Breast epithelium (tissue), 4 donors: Measurements from ENCODE around the gene KRT85. TPM values are rescaled to one million over a fixed set of nuclear protein-coding genes. Genes with fewer than 3 reads are reported as not detected.

Source experiments
- DNase-seq, 2 donors: peaks; one replicate each; pipeline ENCODE4 v3.0.0-alpha.2; 2019; ENCODE audit warnings: low spot score in 2 of 2
- H3K27ac ChIP-seq, 2 donors: fragments of 200-600 bp; sonication (generic) in 1 of 2; one replicate each; pipeline ENCODE4 v1.5.1; 2016 to 2019; ENCODE audit warnings: mild to moderate bottlenecking in 1 of 2
- H3K27me3 ChIP-seq, 2 donors: fragments of 200-600 bp; sonication (generic) in 1 of 2; one replicate each; pipeline versions ENCODE4 v1.5.1 to v1.6.0; 2017 to 2019; ENCODE audit warnings: control low read depth in 1 of 2, mild to moderate bottlenecking in 1 of 2
- H3K36me3 ChIP-seq: fragments of 200-600 bp; one replicate; pipeline ENCODE4 v1.5.1; 2019
- H3K4me1 ChIP-seq, 2 donors: fragments of 200-600 bp; sonication (generic); one replicate each; pipeline ENCODE4 v1.5.1; 2016 to 2019; ENCODE audit warnings: control low read depth in 1 of 2
- H3K4me3 ChIP-seq, 3 donors: fragments of 200-600 bp; sonication (generic); 1 replicate in 2 of 3; 2 replicates in 1 of 3; pipeline ENCODE4 v1.5.1; 2016 to 2019; ENCODE audit warnings: mild to moderate bottlenecking in 3 of 3, moderate library complexity in 2 of 3
- H3K9me3 ChIP-seq, 2 donors: fragments of 200-600 bp; sonication (generic) in 1 of 2; one replicate each; pipeline ENCODE4 v1.5.1; 2016 to 2019; ENCODE audit warnings: control low read depth in 1 of 2
- CTCF ChIP-seq, 3 donors: fragments of 450-650 bp; IDR thresholded peaks; one replicate each; pipeline ENCODE4 v1.5.1; 2016 to 2017; ENCODE audit warnings: antibody characterized with exemption in 3 of 3, mild to moderate bottlenecking in 3 of 3, moderate library complexity in 3 of 3
- POLR2A ChIP-seq: fragments of 450-650 bp; IDR thresholded peaks from one replicate; pipeline ENCODE4 v1.6.1; 2016; ENCODE audit warnings: antibody characterized with exemption, mild to moderate bottlenecking, moderate library complexity
- POLR2AphosphoS5 ChIP-seq, 3 donors: sonication (generic); formaldehyde crosslinking; IDR thresholded peaks; one replicate each; pipeline ENCODE4 v1.6.1; 2017; ENCODE audit warnings: antibody characterized with exemption in 3 of 3
- intact Hi-C: fragments of 100-400 bp; cut with DNase I; formaldehyde crosslinking; loops from one replicate; pipeline ENCODE4 v1.15.1; 2023; ENCODE audit warnings: low total_unique reads
- total RNA-seq, 3 donors: library from RNA; depleted of rRNA; stranded (reverse); fragments of >200 nt; gene quantifications; one replicate each; pipeline ENCODE4 v1.1.0, GENCODE V29; 2016

Gene KRT85
- not detected for total RNA-seq

- no peaks in the 10 kb centered on the region for H3K9me3 ChIP-seq
- no peaks in the 10 kb centered on the region for H3K27me3 ChIP-seq
- no peak within 1 kb of the TSS for H3K27ac ChIP-seq
- no peaks in the 10 kb centered on the region for H3K36me3 ChIP-seq
- H3K4me3 ChIP-seq = no peak within 1 kb of the TSS
- no peaks in the 10 kb centered on the region for H3K4me1 ChIP-seq
- TF ChIP-seq CTCF (IDR thresholded peaks at IDR 0.05) (no peak), POLR2A (no peak), POLR2AphosphoS5 (IDR thresholded peaks at IDR 0.05) (no peak)
- DNase-seq = no peak
- intact Hi-C loops = loop anchor here (10.0 kb wide), 1 partner anchor 508 kb away; no protein-coding TSS in a partner anchor
Observed at GRCh38 chr12:52366738-52367485, at the start of gene KRT85. Gene KRT85 (minus strand): TSS chr12:52367481. CDS start chr12:52367405, 76 bp downstream.

DNA sequence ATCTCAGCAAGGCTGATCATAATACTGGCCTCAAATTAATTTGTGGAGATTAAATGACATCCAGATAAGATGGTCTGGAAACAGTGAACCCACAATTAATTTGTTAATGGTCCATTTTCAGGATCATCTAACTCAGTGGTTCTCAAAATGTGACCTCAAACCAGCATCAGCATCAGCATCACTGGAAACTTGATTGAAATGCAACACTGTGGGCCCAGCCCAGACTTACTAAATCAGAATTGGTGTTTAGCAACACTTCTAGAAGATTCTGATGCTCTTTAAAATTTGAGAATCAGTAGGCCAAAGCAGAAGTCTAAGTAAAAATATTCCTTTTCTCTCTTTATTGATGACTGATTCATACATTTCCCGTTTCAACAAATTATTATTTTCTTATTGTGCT is 49.5 kb upstream of the KRT85 start:
- no peak for DNase-seq
- H3K27ac ChIP-seq = peak overlapping the region in 1 of 2 donors; percentile 82
- intact Hi-C loops = no loop called here
- peaks cover 0 to 2% of the 10 kb centered on the region in 2 donors for H3K27me3 ChIP-seq
- H3K4me3 ChIP-seq = no peak overlapping the region
- no peaks in the 10 kb centered on the region for H3K36me3 ChIP-seq
- no peaks in the 10 kb centered on the region for H3K9me3 ChIP-seq
- TF ChIP-seq POLR2AphosphoS5 (IDR thresholded peaks at IDR 0.05) (no peak), POLR2A (no peak), CTCF (IDR thresholded peaks at IDR 0.05) (no peak)
- H3K4me1 ChIP-seq = no peaks in the 10 kb centered on the region

DNA sequence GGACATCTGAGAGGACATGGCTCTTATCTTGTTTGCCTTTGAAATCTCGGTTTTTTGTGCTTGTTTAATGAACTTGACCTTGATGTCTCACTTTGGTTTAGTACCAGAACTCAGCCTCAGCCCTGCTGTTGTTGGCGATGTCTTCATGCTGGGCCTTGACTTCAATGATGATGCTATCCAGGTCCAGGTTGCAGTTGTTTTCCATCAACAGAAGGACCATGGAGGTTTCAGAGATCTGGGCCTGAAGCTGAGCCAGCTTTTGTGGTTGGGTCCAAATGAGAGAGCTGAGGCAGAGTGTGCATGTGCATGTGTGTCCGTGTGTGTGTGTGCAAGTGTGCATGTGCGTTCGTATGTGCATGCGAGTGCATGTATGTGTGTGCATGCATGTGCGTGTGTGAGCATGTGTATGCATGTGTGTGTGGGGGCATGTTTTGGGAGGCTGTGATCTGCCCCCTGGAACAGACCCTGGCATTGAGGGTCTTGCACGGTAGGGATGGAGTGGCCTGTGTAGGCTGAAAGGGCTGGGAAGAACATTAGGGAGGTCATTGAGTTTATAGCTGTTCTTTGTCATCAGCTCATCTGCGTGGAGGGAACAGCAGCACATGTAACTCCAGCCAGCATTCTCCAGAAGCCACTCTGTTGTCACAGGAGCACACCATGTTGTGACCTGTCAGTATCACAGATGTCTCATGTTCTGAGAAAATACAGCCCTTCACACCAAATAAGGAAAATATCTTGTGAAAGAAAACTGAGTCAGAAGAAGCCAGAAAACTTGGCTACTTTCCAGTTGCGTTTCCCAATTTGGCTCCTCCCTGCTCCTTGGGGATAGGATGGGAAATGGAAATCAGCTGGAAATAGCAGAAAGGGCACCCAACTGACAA is 48.8 kb upstream of the KRT85 start:
- Histone ChIP-seq H3K9me3 (no peaks in the 10 kb centered on the region), H3K27me3 (no peaks in the 10 kb centered on the region), H3K36me3 (no peaks in the 10 kb centered on the region), H3K27ac (peak overlapping the region in 1 of 2 donors; percentile 82), H3K4me3 (no peak overlapping the region), H3K4me1 (no peaks in the 10 kb centered on the region)
- TF ChIP-seq POLR2AphosphoS5 (IDR thresholded peaks at IDR 0.05) (peak in 2 of 3 donors; percentile 24 to 41), CTCF (IDR thresholded peaks at IDR 0.05) (no peak)
- DNase-seq = peak in 1 of 2 donors; percentile 44
- intact Hi-C loops = loop anchor here (2.0 kb wide), 1 partner anchor 43 kb away; no protein-coding TSS in a partner anchor

DNA sequence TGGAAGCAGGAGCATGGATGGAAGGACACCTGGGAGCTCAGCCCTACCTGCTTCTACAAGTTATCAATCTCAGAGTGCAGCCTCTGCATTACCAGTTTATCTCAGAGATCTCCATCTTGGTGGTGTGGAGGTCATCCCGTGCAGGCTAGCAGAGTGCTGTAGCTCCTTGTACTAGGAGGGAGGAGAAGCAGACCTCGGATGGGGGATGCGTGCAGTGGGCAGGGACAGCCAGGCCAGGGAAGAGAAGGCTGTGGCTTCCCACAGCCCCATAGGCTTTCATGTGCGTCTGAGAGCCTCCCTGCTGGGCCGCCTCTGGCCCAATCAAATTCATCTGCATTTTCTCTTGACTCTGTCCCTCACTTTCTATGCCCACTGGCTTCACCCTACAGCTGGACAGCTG is 47.7 kb upstream of the KRT85 start:
- TF ChIP-seq POLR2AphosphoS5 (IDR thresholded peaks at IDR 0.05) (no peak), CTCF (IDR thresholded peaks at IDR 0.05) (no peak)

More for the DNA sequence above, 47.7 kb upstream of the KRT85 start:
- Histone ChIP-seq H3K9me3 (no peaks in the 10 kb centered on the region), H3K27me3 (no peaks in the 10 kb centered on the region), H3K27ac (no peak overlapping the region), H3K4me1 (no peaks in the 10 kb centered on the region), H3K36me3 (no peaks in the 10 kb centered on the region), H3K4me3 (no peak overlapping the region)
- no peak for DNase-seq
- intact Hi-C loops = loop anchor here (2.0 kb wide), 1 partner anchor 42 kb away; no protein-coding TSS in a partner anchor
